Measurements from ENCODE around the gene KRT80.
"Not testable (repeated sequence)": the region's sequence is repeated elsewhere in the genome, so short reads cannot be mapped to it uniquely, and the experiment has no call there.

KRT80 gene

DNA sequence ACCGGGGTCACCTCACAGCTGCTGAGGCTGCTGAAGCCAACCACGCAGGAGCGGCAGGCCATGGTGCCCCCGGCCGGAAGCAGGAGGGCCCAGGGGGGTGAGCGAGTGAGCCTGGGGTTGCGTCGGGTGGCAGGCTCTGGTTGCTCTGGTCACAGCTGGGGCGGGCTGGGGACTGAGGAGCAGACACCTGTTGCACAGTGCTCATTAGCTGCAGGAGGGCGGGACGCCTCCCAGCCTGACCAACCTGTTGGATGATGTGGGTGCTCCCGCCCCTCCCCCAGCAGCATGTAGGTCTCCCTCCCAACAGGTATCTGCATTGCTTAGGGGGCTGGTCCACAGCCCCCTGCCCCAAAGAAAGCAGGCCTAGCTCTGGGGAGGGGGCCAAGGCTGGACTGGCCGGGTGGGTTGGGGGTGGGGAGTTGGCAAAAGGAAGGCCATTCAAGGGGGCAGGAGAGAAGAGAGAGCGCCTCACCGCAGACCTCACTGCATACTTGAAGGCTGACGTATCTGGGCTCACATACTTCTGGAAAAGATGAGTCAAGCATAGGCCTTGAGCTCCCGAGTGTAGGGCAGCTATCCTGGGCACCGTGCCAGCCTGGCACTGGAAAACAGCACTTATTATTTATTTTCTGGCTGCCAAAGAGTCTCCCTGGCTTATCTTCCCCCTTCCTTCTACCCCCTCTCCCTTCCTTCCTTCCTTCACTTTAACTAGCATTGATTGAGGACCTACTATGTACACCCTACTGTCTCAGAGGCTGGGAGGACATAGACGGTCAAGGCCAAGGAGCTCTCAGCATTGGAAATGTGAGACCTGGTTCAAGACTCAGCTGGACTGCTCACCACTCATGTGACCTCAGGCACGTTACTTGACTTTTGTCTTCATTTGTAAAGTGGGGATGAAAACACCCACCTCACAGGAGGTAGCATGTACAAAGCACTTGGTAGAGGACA, at the start of gene KRT80:
Gene KRT80, minus strand, starts transcription at position 174 of the 951 bp plus-strand sequence. Its CDS starts 112 bp downstream, at position 62.
- DNase-seq (ENCODE audit: low read depth): no peak

DNA sequence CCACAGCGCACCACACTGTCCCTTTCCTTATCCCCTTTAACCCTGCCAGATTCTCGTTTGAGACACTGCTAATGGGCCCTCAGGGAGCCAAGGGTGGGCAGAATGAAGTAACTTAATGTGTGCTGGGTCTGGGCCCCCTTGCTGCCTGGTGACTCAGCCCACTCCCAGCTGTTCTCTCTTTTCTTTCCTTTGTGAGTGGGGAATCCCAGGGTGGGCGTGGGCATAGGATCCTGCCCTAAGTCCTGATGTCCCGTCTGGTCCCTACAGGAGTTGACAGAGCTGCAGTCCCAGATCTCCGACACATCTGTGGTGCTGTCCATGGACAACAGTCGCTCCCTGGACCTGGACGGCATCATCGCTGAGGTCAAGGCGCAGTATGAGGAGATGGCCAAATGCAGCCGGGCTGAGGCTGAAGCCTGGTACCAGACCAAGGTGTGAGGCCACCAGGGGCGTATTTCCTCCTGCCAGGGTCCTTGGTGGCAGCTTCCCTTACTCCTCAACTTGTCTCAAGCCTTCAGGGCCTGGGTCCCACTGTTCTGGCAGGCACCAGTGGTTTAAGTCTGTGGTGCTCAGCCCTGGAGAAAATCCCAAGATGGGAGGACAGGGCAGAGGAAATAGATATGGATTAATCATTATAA, 49.5 kb upstream of the KRT80 start:
- no peak for DNase-seq (ENCODE audit: low read depth)

DNA sequence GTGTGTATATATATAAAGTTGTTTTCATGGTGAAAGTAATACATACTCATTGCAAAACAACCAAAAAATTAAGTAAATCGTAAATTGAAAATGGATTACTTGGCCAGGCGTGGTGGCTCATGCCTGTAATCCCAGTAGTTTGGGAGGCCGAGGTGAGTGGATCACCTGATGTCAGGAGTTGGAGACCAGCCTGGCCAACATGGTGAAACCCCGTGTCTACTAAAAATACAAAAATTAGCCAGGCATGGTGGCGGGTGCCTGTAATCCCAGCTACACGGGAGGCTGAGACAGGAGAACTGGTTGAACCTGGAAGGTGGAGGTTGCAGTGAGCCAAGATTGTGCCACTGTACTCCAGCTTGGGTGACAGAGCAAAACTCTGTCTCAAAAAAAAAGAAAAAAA, 48.4 kb upstream of the KRT80 start:
- DNase-seq (ENCODE audit: low read depth): not testable (repeated sequence)

DNA sequence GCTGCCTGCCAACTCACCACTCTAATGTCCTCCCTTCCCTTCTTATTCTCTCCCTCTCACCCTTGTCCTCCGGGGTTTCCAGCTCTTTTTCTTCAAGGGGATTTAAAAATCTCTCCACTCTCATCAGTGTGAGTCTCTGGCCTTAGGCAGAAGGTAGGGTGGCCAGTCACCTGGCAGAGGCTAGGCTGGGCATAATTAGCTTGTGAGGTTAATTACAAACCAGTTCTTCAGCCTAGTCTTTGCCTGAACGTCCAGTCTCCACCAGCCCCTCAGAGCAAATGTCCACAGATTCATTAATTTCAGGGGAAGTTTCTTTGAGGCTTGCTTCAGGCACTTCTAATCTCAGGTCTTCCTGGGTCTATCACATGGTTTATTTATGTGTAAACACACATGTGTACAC, 48.0 kb upstream of the KRT80 start:
- no peak for DNase-seq (ENCODE audit: low read depth)

DNA sequence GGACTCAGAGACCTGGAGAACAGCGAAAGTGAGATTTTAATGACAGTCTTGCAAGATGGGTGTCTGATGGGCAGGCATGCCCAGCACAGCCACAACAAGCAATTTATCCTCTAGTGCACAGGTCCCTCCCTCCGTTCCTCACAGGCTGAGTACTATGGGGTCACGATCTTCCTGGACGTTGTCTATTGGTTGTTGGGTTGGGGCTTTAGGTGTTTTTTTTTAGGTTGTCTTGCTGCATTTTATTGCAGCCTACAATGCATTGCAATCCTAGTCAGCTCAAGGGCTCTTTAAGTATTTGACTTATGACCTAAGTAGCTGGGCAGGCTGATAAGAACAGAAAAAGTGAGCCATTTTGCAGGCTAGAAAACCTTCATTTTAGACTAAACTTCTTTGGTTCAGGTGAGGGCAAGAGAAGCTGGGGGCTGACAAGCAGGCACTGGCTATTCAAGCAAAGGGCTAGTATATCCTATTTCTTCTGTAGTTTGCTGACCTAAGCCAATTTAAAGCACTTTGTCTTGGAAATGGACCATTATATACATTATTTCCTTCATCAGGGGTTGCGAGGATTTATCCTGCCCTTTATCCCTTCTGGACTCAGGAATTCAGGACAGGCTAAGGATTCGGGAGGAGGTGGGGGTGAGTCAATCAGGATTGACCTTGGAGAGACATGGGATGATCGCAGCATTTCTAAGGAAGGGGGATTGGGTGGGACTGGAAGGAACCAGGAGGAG, 47.3 kb upstream of the KRT80 start:
- no peak for DNase-seq (ENCODE audit: low read depth)

DNA sequence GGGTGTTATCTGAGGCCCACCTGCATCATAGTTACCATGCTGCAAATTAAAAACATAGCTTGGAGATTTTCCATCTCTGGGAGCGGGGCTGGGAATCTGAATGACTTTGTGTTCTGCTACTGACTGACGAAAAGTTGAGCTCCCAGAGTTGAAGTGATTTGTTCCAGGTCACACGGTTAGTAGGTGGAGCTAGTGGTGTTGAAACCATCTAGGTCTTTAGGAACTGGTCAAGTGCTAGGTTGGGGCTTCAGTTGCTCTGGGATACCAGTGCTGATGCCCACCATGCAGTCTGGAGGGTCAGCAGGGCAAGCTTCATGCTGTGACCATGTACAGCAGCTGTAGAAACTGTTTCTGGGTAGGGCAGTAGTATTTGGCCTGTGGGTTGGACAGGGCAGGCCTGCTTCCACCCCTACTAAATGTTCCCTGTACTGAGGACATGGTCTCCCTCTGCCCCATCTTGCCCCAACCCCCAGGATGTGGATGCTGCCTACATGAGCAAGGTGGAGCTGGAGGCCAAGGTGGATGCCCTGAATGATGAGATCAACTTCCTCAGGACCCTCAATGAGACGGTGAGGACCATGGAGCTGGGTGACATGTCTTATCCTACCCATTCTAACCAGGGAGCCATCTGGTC, 46.5 kb upstream of the KRT80 start:
- DNase-seq (ENCODE audit: low read depth): no peak

DNA sequence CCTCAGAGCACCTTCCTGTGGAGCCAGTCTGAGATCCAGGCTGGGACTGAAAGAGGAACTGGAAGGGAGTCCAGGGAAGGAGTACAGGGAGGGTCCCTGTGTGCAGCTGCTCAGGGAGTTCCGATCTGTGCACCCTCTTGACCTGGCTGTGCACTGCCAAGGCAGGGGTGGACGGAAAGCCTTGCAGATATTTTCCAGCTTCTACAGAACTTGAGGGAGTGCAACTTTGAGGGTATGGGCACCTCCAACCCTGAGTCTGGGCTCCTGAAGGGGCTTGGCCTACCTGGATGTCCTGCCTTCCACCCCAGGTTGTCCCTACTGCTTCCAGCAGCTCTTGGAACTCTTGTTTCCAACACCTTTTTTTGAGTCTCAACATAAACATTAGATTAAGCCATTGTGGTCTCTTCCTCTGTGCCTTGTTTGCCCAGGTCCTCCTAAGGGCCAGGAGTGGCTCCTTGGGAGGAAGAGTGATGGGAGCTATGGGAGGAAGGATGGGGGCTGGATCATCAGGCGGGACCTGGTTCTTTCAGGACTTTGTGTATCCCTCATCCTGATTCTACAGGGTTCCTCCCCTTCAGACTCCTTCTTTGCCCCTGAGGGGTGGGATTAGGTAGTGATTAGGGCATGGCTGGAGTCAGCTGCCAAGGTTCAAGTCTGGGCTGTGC, 44.7 kb upstream of the KRT80 start:
- DNase-seq (ENCODE audit: low read depth): no peak

DNA sequence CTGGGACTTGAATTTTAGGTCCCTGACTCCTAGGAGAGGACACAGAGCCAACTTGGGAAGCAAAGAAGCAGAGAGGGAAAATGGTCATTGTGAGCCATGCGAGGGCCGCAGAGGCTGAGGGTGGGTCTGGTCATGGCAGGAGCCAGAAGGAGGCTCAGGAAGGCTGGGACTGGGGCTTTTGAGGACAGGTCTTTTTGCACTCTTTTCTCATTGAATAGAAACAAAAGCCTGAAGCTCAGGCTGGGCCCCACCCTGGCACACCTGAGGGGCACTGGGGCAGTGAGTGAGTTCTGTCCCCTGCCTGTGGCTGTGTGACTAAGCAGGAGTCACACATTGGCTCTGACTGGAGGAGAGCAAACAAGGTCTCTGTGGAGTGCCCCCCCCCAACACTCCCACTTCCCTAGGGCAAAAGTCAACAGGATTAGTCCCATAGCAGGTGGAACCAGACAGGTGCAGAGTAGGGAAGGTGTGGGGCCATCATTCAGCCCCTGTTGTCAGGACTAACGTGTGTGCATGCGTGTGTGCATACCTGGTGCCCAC, 44.1 kb upstream of the KRT80 start:
- DNase-seq (ENCODE audit: low read depth): no peak

DNA sequence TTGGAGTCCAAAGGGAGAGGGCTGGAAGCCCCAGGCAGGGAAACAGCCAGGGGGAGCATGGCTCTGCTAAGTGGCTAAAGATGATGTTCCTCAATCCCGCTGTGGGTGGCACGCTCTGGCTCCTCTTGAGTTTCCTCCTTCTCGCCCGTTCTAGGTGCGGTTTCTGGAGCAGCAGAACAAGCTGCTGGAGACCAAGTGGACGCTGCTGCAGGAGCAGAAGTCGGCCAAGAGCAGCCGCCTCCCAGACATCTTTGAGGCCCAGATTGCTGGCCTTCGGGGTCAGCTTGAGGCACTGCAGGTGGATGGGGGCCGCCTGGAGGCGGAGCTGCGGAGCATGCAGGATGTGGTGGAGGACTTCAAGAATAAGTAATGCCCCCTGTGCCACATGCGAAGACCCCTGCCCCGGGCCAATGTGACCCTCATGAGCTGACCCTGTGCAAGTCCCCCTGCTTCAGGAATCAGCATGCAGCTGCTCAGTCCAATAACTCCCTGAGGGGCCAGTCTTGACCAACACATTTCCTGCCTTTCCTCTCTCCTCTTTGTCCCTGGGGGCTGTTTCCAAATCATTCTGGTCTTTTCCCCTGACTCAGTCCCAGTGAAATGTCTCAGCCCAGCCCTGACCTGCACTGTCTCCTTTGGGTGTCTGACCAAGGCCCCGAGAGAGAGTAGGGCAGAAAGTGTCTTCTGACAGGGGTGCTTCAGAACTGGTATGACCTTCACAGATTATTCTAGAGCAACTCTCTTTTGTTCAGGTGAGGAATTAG, 43.4 kb upstream of the KRT80 start:
- DNase-seq (ENCODE audit: low read depth): no peak

DNA sequence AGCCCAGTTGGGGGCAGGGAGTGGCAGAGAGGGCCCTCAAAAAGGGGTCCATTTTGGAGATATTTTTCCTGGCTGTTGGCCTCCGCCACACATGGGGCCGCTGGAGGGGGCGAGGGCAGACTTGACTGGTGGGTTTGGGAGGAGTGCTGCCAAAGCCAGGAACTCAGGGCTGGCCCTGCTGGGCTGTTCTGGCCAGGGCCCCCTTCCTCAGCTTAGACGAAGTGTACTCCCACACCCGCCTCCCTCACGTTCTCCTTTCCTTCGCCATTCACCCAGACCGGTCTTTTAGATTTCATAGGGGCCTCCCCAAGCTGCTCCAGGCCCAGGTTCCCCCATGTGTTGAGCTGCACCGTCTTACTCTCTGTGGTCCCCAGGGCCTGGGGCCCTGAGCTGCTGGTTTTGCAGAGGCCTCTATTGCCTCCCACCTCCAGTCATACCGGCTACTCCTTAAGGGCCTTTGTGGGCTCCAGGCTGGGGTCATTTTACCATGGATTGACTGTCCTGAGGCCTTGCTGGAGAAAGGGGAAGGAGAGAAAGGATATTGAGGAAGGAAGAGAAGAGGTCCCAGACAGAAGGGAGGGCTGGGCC, 42.5 kb upstream of the KRT80 start:
- DNase-seq (ENCODE audit: low read depth): no peak

DNA sequence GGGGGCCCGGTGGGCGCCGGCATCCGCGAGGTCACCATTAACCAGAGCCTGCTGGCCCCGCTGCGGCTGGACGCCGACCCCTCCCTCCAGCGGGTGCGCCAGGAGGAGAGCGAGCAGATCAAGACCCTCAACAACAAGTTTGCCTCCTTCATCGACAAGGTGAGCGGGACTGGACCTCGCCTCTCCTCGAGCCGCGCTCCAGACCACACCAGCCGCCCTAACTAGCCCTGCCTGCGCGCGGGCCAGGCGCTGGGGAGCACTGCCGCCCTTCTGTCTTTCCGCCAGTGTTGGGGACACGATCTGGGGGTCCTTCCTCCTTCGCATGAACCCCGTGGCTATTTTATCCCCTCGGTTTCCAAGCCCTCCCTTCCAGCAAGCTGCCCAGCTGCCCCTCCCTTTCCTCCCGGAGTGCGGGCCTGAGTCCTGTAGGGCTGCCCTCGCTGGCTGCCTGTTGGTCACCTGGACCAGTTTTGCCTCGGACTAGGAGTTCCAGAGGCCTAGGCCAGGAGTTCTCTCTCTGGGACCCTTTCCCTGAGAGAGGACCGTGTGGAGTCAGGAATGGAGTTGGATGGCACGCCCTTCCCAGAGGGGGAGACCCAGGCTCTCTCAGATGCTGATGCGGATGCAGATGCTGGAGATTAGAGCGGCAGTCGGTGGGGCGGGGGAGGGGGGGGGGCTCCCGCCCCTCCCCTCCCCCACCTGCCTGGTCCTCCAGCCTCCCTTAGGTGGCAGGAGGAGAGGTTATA, 41.8 kb upstream of the KRT80 start:
- no peak for DNase-seq (ENCODE audit: low read depth)

DNA sequence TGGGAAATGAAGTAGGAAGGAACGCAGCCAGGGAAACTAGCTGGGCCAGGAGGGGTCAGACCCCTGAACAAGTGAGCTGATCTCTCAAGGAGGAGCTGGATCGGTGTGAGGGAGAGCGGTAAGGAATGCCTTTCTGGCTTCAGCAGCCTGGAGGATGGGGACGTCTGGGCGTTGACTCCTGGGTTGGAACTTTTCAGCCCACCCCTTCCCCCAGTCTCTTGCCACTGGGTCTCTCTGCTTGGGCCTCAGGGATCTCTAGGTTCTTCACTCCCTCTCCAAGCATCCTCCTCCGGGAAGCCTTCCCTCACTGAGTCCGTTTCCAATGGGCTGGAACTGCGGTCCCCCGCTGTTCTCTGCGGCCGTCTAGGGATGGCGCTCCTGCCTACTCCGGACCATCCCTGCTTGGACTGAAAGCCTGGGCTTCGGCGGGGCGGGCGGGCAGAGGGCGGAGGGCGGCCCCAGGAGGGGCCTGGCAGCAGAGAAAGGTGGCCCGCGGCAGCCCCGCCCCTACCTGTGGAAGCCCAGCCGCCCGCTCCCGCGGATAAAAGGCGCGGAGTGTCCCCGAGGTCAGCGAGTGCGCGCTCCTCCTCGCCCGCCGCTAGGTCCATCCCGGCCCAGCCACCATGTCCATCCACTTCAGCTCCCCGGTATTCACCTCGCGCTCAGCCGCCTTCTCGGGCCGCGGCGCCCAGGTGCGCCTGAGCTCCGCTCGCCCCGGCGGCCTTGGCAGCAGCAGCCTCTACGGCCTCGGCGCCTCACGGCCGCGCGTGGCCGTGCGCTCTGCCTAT, 41.1 kb upstream of the KRT80 start, which contains the start of gene KRT7:
Gene KRT7, plus strand, starts transcription at position 570 of the 788 bp plus-strand sequence. Its CDS starts 54 bp downstream, at position 624.
- DNase-seq (ENCODE audit: low read depth): no peak

DNA sequence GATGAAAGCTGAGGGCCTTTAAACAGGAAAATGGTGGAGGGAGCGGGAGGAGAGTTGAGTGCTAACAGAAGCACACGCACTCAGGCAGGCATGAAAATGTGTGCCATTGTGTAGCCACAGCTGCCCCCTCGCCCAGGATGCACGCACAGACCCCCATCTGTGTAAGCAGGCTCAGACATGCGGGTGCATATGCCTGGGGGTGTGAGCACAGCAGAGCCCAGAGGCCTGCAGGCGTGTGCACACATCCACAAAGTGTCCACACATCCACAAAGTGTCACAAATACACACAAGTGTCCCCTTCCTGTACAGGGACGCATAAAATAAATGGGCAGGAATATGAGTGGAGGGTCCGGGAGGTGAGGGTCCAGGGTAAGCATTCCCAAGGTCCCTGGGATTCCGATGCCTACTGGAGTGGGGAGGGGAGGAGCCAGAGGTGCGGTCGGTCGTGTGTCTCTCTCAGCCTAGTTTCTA, 40.4 kb upstream of the KRT80 start:
- DNase-seq (ENCODE audit: low read depth): no peak

DNA sequence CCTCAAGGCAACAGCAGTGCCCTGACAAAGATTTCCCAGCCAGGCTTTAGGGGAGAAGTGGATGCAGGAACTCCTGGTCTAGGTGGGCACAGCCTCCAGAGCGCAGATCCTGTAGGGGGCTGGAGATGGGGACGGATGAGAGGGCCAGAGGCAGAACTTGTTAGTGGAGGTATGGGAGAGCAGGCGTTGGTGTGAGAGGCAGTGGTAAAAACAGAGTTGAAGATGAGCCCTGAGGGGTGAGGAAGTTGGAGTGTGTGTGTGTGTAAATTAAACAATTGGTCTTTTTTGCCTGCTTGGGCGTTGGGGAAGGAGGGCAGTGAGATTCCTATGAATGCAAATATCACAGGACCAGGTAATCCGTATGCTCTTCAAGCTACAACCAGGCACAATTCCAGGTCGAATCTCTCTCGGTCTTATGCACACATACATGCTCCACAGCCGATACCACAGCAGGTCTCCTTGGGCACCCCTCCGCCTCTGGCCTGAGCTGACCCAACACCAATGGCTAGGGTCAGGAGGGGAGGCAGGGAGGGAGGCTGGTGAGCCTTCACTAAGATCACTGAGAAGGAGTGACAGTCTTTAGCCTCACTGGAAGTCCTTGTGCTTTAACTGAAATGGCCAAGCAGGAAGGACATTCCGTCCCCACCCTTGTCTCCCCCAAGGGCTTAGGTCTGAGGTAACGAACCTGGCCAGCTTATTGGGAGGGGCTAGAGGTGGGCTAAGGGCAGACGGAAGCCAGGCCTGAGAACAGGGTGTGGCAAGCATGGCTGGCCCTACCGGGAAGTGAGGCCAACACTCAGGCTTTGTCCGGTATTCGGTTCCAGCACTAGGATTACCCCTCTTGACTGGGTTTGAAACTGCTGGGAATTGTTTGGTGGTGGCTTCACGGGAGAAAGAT, 39.7 kb upstream of the KRT80 start:
- no peak for DNase-seq (ENCODE audit: low read depth)

DNA sequence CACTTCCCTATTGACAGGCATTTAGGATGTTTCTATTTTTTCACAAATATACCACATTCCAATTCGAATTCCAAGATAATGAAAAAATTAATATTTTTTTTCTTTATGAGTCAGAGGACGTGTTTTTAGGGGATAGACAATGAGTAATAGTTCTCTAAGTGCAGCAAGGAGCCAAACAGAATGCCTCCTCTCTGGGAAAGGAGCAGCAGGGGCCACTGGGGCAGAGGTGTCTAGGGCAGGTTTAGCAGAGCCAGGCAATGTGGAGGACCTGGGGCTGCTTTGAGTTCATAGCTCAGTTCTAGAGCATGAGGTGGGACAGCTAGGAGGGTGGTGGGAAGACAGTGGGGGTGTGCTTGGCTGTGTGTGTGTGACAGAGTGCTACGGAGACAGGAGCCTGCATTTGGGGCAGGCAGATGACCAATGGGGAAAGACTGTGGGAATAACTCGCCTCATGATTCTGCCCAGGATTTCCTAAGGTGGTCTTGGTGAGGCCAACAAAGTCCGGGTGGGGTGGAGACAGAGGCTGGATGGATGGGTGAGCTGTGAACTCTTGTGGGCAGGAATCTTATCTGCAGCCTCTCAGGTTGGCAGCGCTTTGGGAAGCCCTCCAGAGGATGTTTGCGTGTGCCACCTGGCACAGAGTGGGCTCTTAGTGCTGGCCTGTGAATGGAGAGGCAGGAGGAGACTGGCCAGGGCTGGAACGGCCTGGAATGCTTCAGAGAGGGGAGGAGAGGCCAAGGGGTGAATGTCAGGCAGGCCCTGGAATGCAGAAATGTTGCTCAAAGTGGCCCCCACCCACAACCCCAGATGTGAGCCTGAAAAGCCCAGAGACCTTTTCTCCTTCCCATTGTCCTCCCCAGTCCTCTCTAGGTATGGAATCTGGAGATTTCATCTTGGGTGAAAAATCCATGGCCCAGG, 38.8 kb upstream of the KRT80 start:
- no peak for DNase-seq (ENCODE audit: low read depth)

DNA sequence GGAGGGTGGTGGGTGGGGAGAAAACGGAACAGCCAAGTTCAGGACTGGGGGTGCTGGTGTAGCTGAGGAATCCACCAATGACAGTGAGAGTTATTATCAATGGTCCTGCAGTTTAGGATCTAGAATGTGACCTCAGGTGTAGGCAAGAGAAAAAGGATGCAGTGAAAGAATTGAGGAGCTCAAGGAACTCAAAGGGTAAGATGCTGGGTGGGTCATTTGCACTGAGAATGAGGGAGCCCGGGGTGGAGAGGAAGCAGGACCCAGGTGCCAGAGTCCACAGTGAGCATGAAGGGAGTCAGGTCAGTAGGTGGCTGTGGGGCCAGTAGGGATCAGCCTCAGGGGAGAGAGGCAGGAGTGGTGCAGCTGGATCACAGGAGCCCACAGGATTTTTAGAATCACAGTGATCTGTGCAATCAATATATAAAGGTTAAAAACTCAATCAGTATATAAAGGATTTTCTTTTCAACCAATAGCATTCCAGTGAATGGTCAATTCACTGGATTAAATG, 38.1 kb upstream of the KRT80 start:
- DNase-seq (ENCODE audit: low read depth): no peak
